HL-60/S4 treated with retinoic acid at 250 ng/mL for 4 days and 3 days (cell line): ENCODE data around the gene HS3ST3A1.

Experiments
- in situ Hi-C: fragments of 300-500 bp; cut with MboI; formaldehyde crosslinking; loops from 2 replicates; pipeline ENCODE4 v1.7.0; 2022; ENCODE audit warnings: low sequenced_read_pairs

Gene HS3ST3A1

DNA sequence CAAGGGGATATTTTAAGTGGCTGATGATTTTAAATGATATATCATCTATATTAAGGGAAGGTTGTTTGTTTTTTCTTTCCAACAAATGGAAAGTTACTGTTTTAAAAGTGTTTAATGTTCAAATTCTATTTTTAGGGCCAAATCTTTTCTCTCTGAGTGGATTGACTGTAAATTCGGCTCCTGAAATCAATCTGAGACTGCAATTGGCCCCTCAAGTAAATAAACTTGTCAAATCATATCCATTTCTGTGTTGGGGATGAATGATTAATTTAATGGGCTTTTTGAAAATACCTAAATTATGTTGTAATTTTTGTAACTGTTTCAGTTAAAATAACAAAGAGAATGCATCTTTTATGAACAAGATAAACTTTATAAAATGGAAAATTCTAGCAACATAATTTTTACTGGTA, 2.6 kb downstream of the HS3ST3A1 start:
- in situ Hi-C loops = loop anchor here (25.0 kb wide), 2 partner anchors 713 to 1338 kb away; partner anchors contain the start of gene HS3ST3B1

DNA sequence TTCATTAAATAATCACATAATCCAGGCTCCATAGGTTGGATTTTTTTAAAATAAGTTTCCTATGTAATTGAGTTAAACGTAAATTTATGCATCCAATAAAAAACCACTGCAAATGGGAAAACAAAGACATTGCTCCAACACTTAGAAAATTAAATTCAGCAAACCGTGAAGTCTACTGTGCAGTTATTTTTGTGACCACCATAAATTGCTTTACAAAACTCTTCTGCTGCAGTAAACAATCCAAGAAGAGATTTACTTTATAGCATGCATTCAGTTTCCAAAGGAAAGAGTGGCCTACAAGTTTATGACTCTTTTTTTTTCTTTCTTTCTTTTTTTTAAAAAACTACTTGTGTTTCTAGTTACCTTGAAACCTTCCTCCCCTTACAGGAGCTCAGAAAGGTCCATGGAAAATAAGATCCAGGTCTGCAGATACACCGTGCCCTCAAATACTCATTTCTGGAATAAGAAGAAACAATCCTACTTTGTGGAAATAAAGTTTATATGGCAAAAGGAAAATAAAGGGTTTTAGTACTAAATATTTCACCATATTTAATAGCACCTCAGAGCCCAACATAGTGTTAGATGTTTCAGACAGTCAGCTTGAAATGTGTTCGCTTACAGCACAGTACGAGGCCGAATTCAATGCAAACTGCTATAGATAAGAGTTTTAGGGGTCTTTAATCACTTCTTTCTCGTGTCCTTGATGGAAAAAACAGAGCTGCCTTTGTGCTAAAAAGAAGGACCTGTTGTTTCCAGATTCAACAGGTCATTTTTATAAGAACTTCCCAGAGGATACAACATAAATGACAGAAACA, 3.2 kb downstream of the HS3ST3A1 start:
- in situ Hi-C loops = loop anchor here (25.0 kb wide), 2 partner anchors 714 to 1339 kb away; partner anchors contain the start of gene HS3ST3B1

DNA sequence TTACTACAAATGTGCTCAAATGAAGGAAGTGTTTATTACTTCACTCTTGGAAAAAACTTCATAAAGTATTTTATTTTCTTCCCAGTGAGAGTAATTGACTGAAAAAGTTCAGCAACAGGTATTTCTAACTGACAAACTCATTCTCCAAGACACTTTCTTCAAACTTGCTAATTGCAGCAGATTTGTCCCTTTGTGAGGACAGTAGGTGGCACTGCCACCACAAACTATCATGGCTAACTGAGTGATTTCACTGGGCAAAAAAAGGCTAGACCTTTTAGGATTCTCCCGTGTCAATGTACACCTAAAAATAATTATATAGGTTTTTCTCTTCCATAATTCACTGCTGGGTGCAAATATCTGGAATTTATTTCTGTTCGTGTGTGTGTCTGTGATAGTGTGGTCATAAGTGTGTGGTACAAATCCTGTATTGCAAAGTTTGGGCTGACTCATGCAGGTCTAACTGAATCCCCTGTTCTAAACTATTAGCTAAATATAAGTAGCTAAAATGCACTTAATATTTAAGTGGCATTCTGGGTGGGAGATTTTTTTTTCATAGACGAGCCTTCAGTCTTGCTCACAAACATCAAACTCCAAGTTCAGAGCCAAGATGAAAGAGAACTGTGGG, 3.9 kb downstream of the HS3ST3A1 start:
- in situ Hi-C loops = loop anchor here (25.0 kb wide), 2 partner anchors 714 to 1339 kb away; partner anchors contain the start of gene HS3ST3B1

- in situ Hi-C loops = loop anchor here (25.0 kb wide), 2 partner anchors 716 to 1341 kb away; partner anchors contain the start of gene HS3ST3B1
These were observed 5.3 kb downstream of the HS3ST3A1 start for GRCh38 chr17:13596241-13596923.

- in situ Hi-C loops = loop anchor here (25.0 kb wide), 2 partner anchors 717 to 1342 kb away; partner anchors contain the start of gene HS3ST3B1
These were observed 6.2 kb downstream of the HS3ST3A1 start for GRCh38 chr17:13595599-13595899.

DNA sequence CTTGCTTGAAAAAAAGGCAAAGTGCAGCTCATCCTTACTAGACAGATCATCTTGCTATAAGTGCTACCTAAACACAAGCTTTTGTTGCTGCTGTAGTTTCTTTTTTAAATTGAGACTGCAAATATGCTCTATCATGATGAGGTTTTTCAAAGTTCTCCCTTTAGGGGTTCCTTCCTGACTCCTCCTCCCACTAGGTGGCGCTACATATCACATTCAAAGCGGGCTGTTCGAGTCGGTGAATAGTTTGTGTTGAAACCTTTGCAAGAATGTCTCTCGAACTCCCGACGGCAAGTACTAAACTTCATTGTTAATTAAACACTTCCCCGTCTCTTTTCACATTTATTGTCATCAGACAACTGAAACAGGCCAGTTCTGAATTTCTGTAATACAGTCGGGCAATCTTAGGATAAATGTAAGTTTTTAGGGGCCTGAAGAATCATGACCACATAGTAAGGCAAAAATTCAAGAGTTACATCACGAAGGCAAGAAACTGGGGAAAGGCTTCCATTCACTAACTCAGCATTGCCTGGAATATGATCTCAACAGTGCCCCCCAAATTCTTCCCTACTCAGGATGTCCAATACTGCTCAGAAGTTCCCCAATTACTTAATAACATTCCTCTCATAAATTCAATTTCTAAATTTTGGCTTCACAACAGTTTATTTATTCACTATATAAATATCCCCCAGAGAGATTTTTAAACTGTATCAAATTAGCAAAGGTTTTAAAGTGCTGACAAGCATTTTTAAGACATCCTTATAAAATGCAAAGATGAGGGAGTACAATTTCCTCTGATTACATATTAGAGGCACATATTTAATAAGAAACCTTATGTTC, 6.7 kb downstream of the HS3ST3A1 start:
- in situ Hi-C loops = loop anchor here (25.0 kb wide), 2 partner anchors 717 to 1342 kb away; partner anchors contain the start of gene HS3ST3B1

- in situ Hi-C loops = loop anchor here (25.0 kb wide), 2 partner anchors 718 to 1343 kb away; partner anchors contain the start of gene HS3ST3B1
These were observed 7.4 kb downstream of the HS3ST3A1 start for GRCh38 chr17:13594310-13594709.

DNA sequence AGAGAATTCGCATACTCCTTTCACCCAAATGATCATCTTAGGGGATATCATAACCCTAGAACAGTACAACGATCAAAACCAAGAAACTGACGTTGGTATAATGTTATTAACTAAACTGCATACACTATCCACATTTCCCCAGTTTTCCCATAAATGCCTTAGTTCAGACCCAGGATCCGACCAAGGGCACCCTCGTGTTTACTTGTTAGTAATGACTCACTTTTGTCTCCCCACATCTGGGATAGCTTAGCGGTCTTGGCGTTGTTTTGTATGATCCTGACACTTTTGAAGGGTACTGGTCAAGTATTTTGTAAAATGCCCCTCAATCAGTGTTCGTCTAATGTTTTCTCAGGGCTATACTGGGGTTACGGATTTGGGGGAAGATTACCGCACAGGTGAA, 8.0 kb downstream of the HS3ST3A1 start:
- in situ Hi-C loops = loop anchor here (25.0 kb wide), 2 partner anchors 719 to 1344 kb away; partner anchors contain the start of gene HS3ST3B1

- in situ Hi-C loops = loop anchor here (25.0 kb wide), 2 partner anchors 719 to 1344 kb away; partner anchors contain the start of gene HS3ST3B1
These were observed 8.5 kb downstream of the HS3ST3A1 start for GRCh38 chr17:13593021-13593751.

- in situ Hi-C loops = loop anchor here (25.0 kb wide), 2 partner anchors 720 to 1345 kb away; partner anchors contain the start of gene HS3ST3B1
These were observed 9.3 kb downstream of the HS3ST3A1 start for GRCh38 chr17:13592427-13592826.

DNA sequence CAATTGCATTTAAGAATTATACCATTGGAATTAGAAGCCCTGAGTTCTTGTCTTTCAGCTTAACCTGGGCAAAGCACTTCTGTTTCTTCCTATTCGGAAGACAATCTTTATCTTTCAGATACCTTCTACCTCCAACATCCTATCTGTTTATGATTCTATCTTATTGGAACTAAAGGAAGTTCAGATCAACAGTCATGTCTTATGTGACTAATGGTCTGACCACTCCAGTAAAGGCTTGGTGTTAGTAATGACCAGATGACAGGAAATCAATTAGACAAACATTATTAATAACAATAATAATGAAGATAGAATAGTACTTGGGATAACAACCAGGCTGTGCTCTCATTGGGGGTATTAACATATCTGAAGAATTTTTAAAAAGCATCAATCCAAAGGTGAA, 11.3 kb downstream of the HS3ST3A1 start:
- in situ Hi-C loops = loop anchor here (25.0 kb wide), 2 partner anchors 722 to 1347 kb away; partner anchors contain the start of gene HS3ST3B1

DNA sequence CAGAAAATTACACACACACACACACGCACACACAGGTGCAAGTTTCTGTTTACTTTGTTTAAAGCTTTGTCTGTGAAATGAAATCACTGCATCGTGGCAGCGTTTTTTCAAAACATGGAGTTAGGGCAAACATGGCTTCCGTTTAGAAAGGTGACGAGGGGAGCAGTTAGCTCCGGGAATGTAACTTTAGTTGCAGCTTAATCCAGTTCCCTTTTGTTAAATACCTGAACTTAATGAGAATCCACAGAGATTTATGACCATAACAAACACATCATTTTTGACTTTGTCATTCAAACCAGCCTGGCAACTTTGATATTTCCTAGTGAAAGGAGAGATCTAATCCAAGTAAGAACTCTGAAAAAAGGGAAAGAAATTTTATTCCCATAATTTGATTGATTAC, 12.1 kb downstream of the HS3ST3A1 start:
- in situ Hi-C loops = loop anchor here (25.0 kb wide), 2 partner anchors 723 to 1348 kb away; partner anchors contain the start of gene HS3ST3B1

GRCh38 chr17:13587487-13588338, 14.0 kb downstream of the HS3ST3A1 start:
- in situ Hi-C loops = loop anchor here (25.0 kb wide), 2 partner anchors 725 to 1350 kb away; partner anchors contain the start of gene HS3ST3B1

- in situ Hi-C loops = loop anchor here (25.0 kb wide), 2 partner anchors 728 to 1353 kb away; partner anchors contain the start of gene HS3ST3B1
These were observed 17.0 kb downstream of the HS3ST3A1 start for GRCh38 chr17:13584701-13585080.

GRCh38 chr17:13583996-13584700, 17.6 kb downstream of the HS3ST3A1 start:
- in situ Hi-C loops = loop anchor here (25.0 kb wide), 2 partner anchors 728 to 1353 kb away; partner anchors contain the start of gene HS3ST3B1

DNA sequence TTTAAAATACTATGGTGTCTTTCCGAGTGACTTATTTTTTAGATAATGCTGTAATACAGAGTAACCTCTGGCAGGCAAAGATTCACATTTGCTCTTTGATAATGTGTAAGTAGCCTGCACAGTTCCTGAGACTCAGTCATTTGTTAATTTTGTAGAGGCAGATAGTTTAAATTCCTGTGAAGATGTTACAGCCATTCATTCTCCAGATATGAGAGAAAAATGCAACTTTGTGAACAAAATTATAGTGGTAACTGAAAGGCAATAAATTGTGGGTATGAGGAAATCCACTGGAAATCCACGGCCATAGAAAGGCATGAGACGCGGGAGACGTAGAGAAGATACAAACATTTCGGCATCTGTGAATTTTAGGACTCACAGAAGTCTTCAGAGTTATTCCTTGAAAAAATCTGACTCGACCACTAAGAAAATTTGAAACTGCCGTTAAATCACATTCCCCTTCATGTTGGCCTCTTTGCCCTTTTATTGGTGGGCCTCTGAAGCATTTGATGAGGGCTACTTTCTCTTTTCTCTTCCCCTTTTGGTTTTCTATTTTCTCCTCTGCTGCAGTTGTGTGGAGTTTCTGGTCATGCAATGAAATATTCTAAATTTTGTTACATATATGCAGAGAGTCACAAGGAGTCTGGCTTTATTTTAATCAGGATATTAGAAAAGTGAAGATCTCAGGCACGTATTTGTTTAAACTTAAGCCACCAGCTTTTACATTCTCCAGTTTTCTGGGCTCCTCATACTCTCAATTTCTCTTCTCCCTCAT, 18.8 kb downstream of the HS3ST3A1 start:
- in situ Hi-C loops = loop anchor here (25.0 kb wide), 2 partner anchors 729 to 1354 kb away; partner anchors contain the start of gene HS3ST3B1
